Measurements from ENCODE around the gene PRDM8. TPM values are rescaled to one million over a fixed set of nuclear protein-coding genes. Genes with fewer than 3 reads are reported as not detected.

PRDM8 gene
- total and polyA plus RNA-seq, 2 of the 8 experiments (the other 6 are each of a cell fraction or from before 2014, with no cell fraction given), result not detected

DNA sequence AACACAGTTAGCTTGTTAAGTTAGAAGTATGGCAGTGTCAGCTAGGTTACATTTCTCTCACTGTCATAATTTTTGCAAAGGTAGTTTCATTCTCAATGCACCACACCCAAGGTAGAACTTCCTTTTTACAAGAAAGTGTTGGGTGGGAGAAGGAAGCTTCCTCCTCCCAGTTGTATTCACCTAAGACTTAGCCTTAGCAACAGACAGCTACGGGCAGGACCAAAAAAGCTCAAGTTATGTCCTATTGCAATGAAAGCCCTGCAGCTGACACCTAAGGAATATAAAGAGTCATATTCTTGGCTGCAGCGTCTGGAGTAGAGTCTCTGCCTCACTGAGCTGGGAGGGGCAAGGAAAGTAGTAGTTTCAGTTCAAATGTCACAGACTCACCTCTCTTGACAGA is 25.1 kb upstream of the PRDM8 start:
- Histone ChIP-seq H2AFZ (ENCODE audit: low read length) (no peak overlapping the region), H4K91ac (replicated peaks; ENCODE audit: insufficient read length, low read length) (no peak overlapping the region), H3K4me2 (ENCODE audit: insufficient read depth in 1 of 2, low read depth in 2 of 2, low read length in 2 of 2) (no peak overlapping the region), H3K4me3 (ENCODE audit: extremely low read depth in 1 of 4, insufficient read depth in 2 of 4, low read depth in 3 of 4, low read length in 4 of 4) (no peak overlapping the region), H3K27me3 (replicated peaks in 1 of 4; ENCODE audit: control insufficient read depth in 3 of 4, extremely low read depth in 1 of 4, insufficient read depth in 3 of 4, low read length in 3 of 4) (no peaks in the 10 kb centered on the region), H3K23ac (ENCODE audit: insufficient read length) (no peak overlapping the region), H3K14ac (ENCODE audit: insufficient read length) (no peak overlapping the region), H4K5ac (ENCODE audit: insufficient read length, low read depth, low read length) (no peak overlapping the region), H3K23me2 (ENCODE audit: low read depth, low read length) (no peaks in the 10 kb centered on the region), H4K8ac (ENCODE audit: extremely low read depth, insufficient read depth, low read length) (no peak overlapping the region), H3K4ac (replicated peaks; ENCODE audit: insufficient read length, low read depth, low read length) (no peak overlapping the region), H4K20me1 (replicated peaks in 1 of 2; ENCODE audit: control insufficient read depth in 1 of 2, insufficient read depth in 2 of 2, low read length in 2 of 2) (no peaks in the 10 kb centered on the region), H2BK120ac (replicated peaks; ENCODE audit: low read depth, low read length) (no peak overlapping the region), H2BK20ac (ENCODE audit: low read length) (no peak overlapping the region), H3K56ac (replicated peaks; ENCODE audit: insufficient read length, low read depth, low read length) (no peak overlapping the region), H2BK5ac (ENCODE audit: low read depth, low read length) (no peak overlapping the region), H3K79me2 (ENCODE audit: control insufficient read depth in 1 of 2, insufficient read depth in 2 of 2, low read length in 2 of 2) (no peaks in the 10 kb centered on the region), H3K27ac (ENCODE audit: low read depth, low read length) (no peak overlapping the region), H2BK15ac (ENCODE audit: low read length) (no peak overlapping the region), H3K79me1 (ENCODE audit: low read depth, low read length) (no peaks in the 10 kb centered on the region), H3K9me3 (ENCODE audit: insufficient read depth in 2 of 2, low read depth in 1 of 2, low read length in 1 of 2) (no peaks in the 10 kb centered on the region), H2BK12ac (ENCODE audit: low read depth, low read length) (no peak overlapping the region), H3K9ac (replicated peaks in 1 of 4; ENCODE audit: extremely low read depth in 1 of 4, low read depth in 3 of 4, low read length in 3 of 4) (no peak overlapping the region), H3K36me3 (ENCODE audit: control insufficient read depth in 2 of 4, insufficient read depth in 4 of 4, low read length in 3 of 4) (no peaks in the 10 kb centered on the region), H2AK5ac (ENCODE audit: low read depth, low read length) (no peak overlapping the region), H3K4me1 (replicated peaks in 1 of 4; ENCODE audit: control insufficient read depth in 3 of 4, insufficient read depth in 4 of 4, low read length in 3 of 4) (no peaks in the 10 kb centered on the region), H3K18ac (ENCODE audit: extremely low read depth, low read length) (no peak overlapping the region)
- FAIRE-seq, result no peak
- 89% methylated on average over 2 of the region's 2 CpGs; no CpG with 5 or more reads in 1 of the 2 experiments for WGBS, 2 experiments (ENCODE audit: extremely low coverage in 1 of 2, insufficient coverage in 1 of 2, insufficient read length in 1 of 2, insufficient replicate concordance in 2 of 2, low coverage in 1 of 2, low lambda C conversion rate in 2 of 2, missing lambda C conversion rate in 1 of 2)
- ChIA-PET CTCF (ENCODE audit: partially characterized antibody) (interaction anchor here (1.3 to 1.7 kb wide), 3 partner anchors 9 to 40 kb away, joined by 3 to 8 read pairs (median 4); no protein-coding TSS in a partner anchor), POLR2A (ENCODE audit: partially characterized antibody) (no interaction called here)
- no peak for DNase-seq (ENCODE audit: low read depth in 1 of 2, low spot score in 2 of 2)
- TF ChIP-seq TEAD4 (IDR thresholded peaks at IDR 0.05; ENCODE audit: low read depth, low read length) (no peak), CREB1 (IDR thresholded peaks at IDR 0.05) (no peak), SP1 (IDR thresholded peaks at IDR 0.05; ENCODE audit: low read depth, low read length) (no peak), TAF7 (optimal IDR thresholded peaks at IDR 0.05; ENCODE audit: borderline replicate concordance, low read depth, low read length) (no peak)

All from H1 (cell line).